ENCODE data around the gene RPS15.

The RPS15 gene

GRCh38 chr19:1447944-1448343 is 9.7 kb downstream of the RPS15 start:
- no peak for DNase-seq (ENCODE audit: extremely low read depth, low read depth)
- TF ChIP-seq CTCF (IDR thresholded peaks at IDR 0.05; ENCODE audit: low read depth, low read length) = no peak

- TF ChIP-seq CTCF (IDR thresholded peaks at IDR 0.05; ENCODE audit: low read depth, low read length) = no peak
- no peak for DNase-seq (ENCODE audit: extremely low read depth, low read depth)
Observed at GRCh38 chr19:1449467-1450442, 11.6 kb downstream of the RPS15 start, which contains the start of gene APC2. Gene APC2, plus strand, starts transcription at chr19:1450121. Its CDS starts 2,881 bp downstream, at chr19:1453002.

- no peak for DNase-seq (ENCODE audit: extremely low read depth, low read depth)
- TF ChIP-seq CTCF (IDR thresholded peaks at IDR 0.05; ENCODE audit: low read depth, low read length) = no peak
Observed at GRCh38 chr19:1450735-1451731, 12.8 kb downstream of the RPS15 start.

GRCh38 chr19:1451916-1452801 is 14.0 kb downstream of the RPS15 start:
- DNase-seq (ENCODE audit: extremely low read depth, low read depth) = no peak
- no peak for TF ChIP-seq CTCF (IDR thresholded peaks at IDR 0.05; ENCODE audit: low read depth, low read length)

GRCh38 chr19:1452802-1453524 is 14.8 kb downstream of the RPS15 start:
- TF ChIP-seq CTCF (IDR thresholded peaks at IDR 0.05; ENCODE audit: low read depth, low read length) = no peak
- no peak for DNase-seq (ENCODE audit: extremely low read depth, low read depth)
